CD4-positive, alpha-beta T cell treated with Interleukin-10 for 1 hour (primary cell): ENCODE results near the gene CABCOCO1.

Source experiments
- DNase-seq: peaks from one replicate; pipeline ENCODE4 v3.0.0-alpha.2; 2020

Gene CABCOCO1, protein sequence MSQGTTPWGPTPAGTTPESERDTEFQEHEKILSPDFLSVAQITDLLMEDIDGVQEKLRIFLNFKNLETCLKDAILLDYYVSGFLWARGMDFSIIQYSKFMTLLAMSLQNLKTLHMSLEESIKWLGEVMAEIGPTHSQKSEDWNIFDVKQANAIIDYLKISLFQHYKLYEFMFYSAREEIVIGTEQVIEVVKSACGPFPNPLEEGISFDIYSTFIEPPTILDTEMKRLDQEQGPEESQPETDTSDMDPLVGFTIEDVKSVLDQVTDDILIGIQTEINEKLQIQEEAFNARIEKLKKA

GRCh38 chr10:61662794-61663259 lies at the start of gene CABCOCO1:
Gene CABCOCO1, plus strand, starts transcription at chr10:61662929. Its CDS starts 44 bp downstream, at chr10:61662973.
- DNase-seq: no peak

- DNase-seq: no peak
Measured at GRCh38 chr10:61613665-61614064, 49.1 kb upstream of the CABCOCO1 start.

GRCh38 chr10:61616611-61617010 lies 46.1 kb upstream of the CABCOCO1 start:
- DNase-seq: no peak

DNA sequence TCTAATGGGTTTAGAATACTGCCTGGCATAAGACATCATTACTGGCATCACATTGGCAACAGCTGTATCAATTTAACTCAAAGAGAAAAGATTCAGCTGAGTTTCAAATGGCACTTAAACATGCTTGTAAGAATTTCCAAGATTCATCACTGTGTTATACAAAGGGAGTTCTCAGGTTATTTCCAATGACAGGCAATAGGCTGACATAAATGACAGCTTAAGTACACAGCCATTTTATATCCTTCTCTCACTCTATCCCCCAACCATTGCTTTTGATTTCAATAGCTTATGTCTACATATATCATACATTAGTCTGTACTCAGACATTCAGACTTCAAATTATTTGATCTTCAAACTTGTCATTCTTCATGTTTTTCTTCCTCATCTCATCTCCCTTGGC lies 45.5 kb upstream of the CABCOCO1 start:
- no peak for DNase-seq

- no peak for DNase-seq
Measured at GRCh38 chr10:61617586-61617985, 45.1 kb upstream of the CABCOCO1 start.

GRCh38 chr10:61618388-61618961 lies 44.3 kb upstream of the CABCOCO1 start:
- no peak for DNase-seq

DNA sequence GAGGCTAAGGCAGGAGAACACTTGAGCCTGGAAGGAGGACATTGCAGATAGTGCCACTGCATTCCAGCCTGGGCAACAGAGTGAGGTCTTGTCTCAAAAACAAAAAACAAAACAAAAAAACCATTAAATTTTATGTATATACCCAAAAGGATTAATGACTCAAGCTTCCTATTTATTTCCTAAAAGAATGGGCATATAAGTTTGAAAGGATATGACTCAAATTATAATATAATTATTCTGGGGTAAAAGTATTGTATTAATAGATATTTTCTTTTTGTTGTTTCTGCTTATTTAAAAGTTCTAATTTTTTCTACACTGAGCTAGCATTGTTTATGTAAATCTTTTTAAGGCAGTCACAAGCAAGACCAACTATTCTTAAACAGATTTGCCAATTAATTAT lies 42.2 kb upstream of the CABCOCO1 start:
- DNase-seq: no peak

- no peak for DNase-seq
Measured at GRCh38 chr10:61621605-61622051, 41.1 kb upstream of the CABCOCO1 start.

DNA sequence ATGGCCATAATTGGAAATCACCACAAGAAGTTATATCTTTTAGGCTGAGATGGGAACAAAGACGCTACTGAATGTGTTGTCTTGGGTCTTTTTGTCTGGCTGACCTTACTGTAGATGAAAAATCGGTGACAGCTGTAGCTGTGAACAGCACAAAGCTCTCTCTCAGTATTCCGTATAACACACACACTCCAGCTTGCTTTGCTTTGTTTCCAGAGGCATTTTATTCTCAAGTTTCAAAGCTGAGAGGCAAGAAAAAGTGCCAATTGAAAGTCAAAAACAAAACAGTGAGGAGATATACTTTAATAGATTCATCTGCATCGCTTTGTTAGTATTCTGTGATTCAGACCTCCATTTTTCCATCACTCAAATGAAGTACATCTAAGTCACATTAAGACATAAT lies 39.6 kb upstream of the CABCOCO1 start:
- DNase-seq: no peak

DNA sequence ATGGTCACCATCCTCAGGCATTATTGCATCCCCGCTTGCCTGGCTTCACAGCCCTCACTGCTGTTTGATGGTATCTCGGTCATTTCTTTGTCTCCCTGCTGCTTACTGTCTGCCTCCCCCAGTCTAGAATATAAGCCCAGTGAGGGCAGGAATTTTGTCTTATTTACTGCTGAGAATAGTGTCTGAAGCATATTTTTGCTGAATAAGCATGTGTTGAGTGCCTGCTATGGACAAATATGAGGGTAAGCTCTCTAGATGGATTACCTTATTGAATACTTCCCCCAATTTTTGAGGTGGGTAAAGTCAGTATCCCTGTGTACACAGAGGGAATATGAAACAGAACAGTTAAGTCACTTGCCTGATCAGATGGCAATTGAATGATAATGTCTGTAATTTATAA lies 36.5 kb upstream of the CABCOCO1 start:
- DNase-seq: no peak

GRCh38 chr10:61627266-61627665 lies 35.5 kb upstream of the CABCOCO1 start:
- no peak for DNase-seq

DNA sequence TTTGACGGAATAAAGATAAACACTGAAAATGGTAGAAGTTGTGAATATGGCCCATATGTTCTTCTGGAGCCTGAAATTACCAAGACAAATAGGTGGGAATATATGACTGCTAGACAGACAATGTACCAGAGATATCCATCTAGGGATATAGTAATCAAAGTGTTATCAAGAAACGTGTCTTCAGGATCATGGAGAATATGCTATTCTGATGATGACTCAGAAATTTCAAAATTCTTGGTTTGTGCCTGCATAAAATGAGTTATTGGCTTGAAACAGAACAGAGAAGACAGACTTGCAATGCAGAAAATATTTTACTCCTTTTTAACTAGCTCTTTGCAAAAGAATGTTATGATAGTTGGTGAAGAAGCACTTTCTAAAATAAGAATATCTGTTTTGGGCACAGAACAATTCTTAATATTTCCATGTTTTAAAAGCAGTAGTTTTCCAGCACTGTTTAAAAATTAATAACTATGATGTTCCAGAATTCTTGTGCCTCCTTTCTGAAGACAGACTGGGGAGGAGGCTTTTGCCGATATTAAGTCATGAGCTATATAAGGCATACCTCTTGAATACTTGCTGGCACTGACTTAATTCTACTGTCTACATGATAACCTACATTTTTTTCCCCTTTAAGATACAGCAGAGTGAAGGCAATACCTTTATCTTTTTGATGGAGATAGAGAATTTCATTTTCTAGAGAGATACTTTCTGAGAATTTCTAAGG lies 34.4 kb upstream of the CABCOCO1 start:
- DNase-seq: no peak

DNA sequence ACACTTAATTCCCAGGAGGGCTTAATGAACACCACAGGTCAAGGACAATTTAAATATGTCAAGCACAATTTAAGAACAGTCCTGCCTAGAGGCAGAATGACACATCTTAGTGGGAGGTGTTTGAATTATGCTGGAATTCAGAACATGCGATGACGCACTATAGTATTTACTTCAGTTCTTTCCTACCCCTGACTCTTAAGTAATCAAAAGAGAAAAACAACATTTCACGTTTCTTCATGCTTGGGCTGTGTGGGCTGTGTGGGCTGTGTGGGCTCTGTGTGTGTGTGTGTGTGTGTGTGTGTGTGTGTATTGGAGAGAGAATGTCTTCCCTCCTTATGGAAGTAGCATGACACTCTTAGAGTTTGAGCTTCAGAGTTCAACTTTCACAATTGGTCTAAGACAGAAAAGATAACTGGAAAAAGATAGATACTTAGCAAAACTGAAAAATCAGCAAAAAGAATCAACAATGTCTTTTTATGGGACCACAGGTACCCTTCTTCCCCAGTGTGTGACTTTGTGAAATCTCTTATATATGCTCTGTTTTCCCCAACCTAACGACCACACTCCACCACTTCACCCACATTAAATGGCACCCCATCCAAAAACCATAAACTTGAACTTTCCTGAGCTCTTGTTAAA lies 33.7 kb upstream of the CABCOCO1 start:
- DNase-seq: no peak

GRCh38 chr10:61629576-61629975 lies 33.2 kb upstream of the CABCOCO1 start:
- no peak for DNase-seq

DNA sequence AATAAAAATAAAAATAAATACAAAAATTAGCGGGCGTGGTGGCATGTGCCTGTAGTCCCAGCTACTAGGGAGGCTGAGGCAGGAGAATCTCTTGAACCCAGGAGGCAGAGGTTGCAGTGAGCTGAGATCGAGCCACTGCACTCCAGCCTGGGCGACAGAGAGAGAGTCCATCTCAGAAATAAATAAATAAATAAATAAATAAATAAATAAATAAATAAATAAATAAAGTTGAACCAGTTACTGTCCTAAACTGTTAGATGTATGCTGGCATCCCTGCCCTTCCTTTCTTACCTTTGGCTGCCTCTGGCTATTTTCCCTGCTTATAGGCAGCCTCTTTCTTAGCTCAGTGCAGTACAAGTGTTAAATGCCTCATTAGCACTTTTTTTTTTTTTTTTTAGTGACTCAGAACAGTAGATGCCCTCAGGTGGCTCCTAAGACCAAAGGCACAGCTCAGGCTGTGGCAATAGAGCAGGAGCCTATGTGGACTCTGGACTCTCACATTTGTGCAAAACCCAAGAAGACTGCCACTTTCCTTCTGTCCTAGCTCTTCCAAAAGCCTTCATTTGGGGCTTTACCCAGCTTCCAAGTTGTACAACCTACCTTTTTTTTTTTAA lies 30.6 kb upstream of the CABCOCO1 start:
- no peak for DNase-seq

- DNase-seq: no peak
Measured at GRCh38 chr10:61633665-61634064, 29.1 kb upstream of the CABCOCO1 start.

GRCh38 chr10:61634746-61635145 lies 28.0 kb upstream of the CABCOCO1 start:
- DNase-seq: no peak

DNA sequence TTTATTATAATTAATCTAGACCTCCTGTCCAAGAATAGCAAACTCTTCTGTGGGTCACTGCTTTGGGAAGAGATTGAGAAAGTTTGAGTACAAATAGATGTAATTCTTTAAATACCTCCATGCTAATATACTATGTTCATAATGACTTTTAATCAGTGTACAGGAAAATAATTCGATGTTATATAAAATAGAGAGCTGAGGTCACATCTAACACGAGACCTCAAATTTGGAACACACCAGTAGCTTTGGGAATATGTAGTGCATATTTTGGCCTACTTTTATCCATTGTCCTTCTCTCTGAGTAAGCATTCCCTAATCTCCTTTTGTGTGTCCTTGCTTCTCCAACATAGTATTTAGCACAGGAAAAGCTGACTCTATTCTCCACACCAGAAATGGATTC lies 27.3 kb upstream of the CABCOCO1 start:
- no peak for DNase-seq

- no peak for DNase-seq
Measured at GRCh38 chr10:61635932-61636331, 26.8 kb upstream of the CABCOCO1 start.

DNA sequence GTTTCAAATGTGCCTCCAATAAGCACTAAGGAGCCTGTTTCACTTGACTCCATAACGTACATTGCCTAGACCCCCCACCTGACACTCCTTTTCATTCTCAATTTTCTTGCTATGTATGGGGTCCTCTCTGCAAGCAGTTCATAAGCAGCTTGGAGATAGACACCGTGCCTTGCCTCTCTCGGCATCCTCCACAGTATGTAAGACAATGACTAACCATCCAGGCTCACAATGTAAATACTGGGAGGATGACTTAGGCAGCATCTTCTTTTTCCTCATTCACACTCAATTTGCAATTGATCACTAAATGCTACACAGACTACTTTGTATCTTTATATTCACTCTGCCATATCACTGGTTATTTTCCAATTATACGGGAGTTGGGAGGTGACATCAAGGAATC lies 22.8 kb upstream of the CABCOCO1 start:
- no peak for DNase-seq

- no peak for DNase-seq
Measured at GRCh38 chr10:61640856-61641255, 21.9 kb upstream of the CABCOCO1 start.

DNA sequence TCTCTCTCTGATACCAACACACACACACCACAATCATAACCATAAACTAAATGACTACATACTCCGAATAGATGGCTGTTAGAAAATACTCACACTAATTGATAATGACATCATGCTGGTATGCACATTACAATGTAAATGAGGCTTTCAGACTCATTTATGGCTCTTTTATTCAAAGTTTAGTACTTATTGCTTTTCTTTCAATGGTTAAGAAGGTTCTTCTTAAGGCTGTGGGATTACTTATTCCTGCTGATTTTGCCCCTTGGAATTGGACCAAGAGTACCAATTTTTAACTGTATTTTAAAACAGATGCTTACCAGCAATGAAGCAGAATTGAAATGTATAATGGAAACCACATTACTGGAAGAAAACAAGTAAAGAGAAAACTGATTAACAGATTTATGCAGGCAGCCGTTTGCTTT lies 20.6 kb upstream of the CABCOCO1 start:
- no peak for DNase-seq

DNA sequence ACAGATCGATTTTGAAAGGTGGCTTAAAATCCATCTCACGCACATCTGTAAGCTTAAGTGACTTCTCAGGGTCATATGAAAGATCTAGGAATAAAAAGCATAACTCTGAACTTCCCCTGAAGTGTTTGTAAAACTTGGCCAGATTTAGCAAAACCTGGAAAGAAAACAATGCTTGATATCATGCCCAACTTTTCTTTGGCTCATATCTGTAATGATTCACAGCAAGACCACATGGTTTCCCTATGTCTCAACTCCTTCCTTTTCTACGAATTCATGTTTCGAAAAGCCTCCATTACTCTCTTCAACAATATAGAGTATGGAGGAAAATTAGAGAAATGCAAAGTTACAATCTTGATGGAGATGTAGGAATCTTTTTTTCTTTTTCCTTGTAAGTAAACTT lies 20.1 kb upstream of the CABCOCO1 start:
- DNase-seq: no peak
